Stomach (tissue), 9 donors: ENCODE results near the gene C3orf62. TPM values are rescaled to one million over a fixed set of nuclear protein-coding genes. Genes with fewer than 3 reads are reported as not detected.

Experiments used
- DNase-seq, 2 donors: peaks; one replicate each; pipeline versions ENCODE4 v3.0.0 to v3.0.0-alpha.2; 2013 to 2019
- H3K27ac ChIP-seq, 5 donors: fragments of 200-600 bp in 4 of 5; sonication (generic) in 4 of 5; one replicate each; pipeline ENCODE4 v1.5.1; 2013 to 2019; ENCODE audit warnings: mild to moderate bottlenecking in 1 of 5, moderate library complexity in 1 of 5
- H3K27me3 ChIP-seq, 3 donors: fragments of 200-600 bp; sonication (generic); one replicate each; pipeline ENCODE4 v1.5.1; 2017 to 2019; ENCODE audit warnings: mixed run types in 1 of 3
- H3K36me3 ChIP-seq, 4 donors: fragments of 200-600 bp; sonication (generic); 1 replicate in 3 of 4; 2 replicates in 1 of 4; pipeline ENCODE4 v1.5.1; 2016 to 2019
- H3K4me1 ChIP-seq, 4 donors: fragments of 200-600 bp; sonication (generic); one replicate each; pipeline ENCODE4 v1.5.1; 2016 to 2019
- H3K4me3 ChIP-seq, 4 donors: fragments of 200-600 bp; sonication (generic) in 3 of 4; one replicate each; pipeline ENCODE4 v1.5.1; 2016 to 2019; ENCODE audit warnings: mild to moderate bottlenecking in 1 of 4
- H3K9me3 ChIP-seq, 4 donors: fragments of 200-600 bp; sonication (generic); one replicate each; pipeline ENCODE4 v1.5.1; 2016 to 2019
- EP300 ChIP-seq: sonication (generic); formaldehyde crosslinking; IDR thresholded peaks from one replicate; pipeline ENCODE4 v1.6.1; 2017; ENCODE audit warnings: antibody characterized with exemption
- POLR2A ChIP-seq, 4 donors: fragments of 450-650 bp; IDR thresholded peaks; one replicate each; pipeline ENCODE4 v1.6.1; 2016; ENCODE audit warnings: antibody characterized with exemption in 4 of 4, control low read depth in 2 of 4, mild to moderate bottlenecking in 1 of 4, moderate library complexity in 1 of 4
- POLR2AphosphoS5 ChIP-seq, 3 donors: sonication (generic); formaldehyde crosslinking; IDR thresholded peaks; one replicate each; pipeline ENCODE4 v1.6.1; 2016; ENCODE audit warnings: antibody characterized with exemption in 3 of 3
- WGBS, 5 donors: extraction: QIAGEN DNeasy Blood & Tissue Kit in 3 of 5; methylation state at CpG; one replicate each; pipeline versions ENCODE4 v1.1.5 to v1.1.7; 2013 to 2018; 5-methylcytosine and 5-hydroxymethylcytosine counted together
- intact Hi-C: fragments of 100-400 bp; cut with DNase I; formaldehyde crosslinking; loops from one replicate; pipeline ENCODE4 v1.15.1; 2023; ENCODE audit warnings: low total_unique reads
- polyA plus RNA-seq, 3 donors: library from polyadenylated mRNA; stranded (reverse); fragments of 200-250 nt; gene quantifications; one replicate each; pipeline ENCODE4 v1.2.3, GENCODE V29; 2013
- total RNA-seq, 5 donors: library from RNA; depleted of rRNA; stranded (reverse); fragments of >200 nt; gene quantifications; one replicate each; pipeline versions ENCODE4 v1.1.0 to v1.2.3, GENCODE V29; 2014 to 2016
- TF ChIP-seq, protein P1 (sequence below), 7 experiments: fragments of 450-650 bp in 4 of 7; fragments of 200-600 bp in 3 of 7; sonication (generic) in 3 of 7; IDR thresholded peaks; one replicate each; pipeline ENCODE4 v1.5.1; 2016 to 2019; ENCODE audit warnings: antibody characterized with exemption in 7 of 7, control low read depth in 2 of 7, mild to moderate bottlenecking in 1 of 7
- donor health status: healthy with polysubstance abuse.
- donor health status: Bipolar disorder and iron deficiency.
- donor health status: healthy.

Gene C3orf62
- total and polyA plus RNA-seq, 8 donors: 1.7 to 32.7 (median 3.5) TPM

DNA sequence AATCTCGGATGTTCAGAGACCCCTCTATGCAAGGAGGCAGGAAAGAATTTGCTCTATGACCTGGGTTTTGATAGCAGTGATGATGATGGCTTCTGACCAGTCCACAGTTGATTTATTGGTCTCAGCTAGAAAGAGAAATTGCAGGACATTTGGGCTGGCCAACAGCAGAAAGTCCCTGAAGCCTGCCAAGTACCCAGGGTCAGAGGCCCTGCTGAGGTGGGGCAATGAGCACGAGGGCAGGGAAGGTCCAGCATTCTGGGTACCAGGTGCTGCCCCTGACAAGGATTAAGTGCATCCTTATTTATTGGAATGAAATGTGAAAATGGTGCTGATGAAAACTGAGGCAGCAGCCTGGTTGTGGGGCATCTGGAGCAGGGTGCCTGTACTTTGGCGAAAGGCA lies 19.8 kb downstream of the C3orf62 start:
- WGBS, 5 donors: 62 to 75% (median 71%) methylated on average over 3 of the region's 3 CpGs
- no peaks in the 10 kb centered on the region for H3K9me3 ChIP-seq

DNA sequence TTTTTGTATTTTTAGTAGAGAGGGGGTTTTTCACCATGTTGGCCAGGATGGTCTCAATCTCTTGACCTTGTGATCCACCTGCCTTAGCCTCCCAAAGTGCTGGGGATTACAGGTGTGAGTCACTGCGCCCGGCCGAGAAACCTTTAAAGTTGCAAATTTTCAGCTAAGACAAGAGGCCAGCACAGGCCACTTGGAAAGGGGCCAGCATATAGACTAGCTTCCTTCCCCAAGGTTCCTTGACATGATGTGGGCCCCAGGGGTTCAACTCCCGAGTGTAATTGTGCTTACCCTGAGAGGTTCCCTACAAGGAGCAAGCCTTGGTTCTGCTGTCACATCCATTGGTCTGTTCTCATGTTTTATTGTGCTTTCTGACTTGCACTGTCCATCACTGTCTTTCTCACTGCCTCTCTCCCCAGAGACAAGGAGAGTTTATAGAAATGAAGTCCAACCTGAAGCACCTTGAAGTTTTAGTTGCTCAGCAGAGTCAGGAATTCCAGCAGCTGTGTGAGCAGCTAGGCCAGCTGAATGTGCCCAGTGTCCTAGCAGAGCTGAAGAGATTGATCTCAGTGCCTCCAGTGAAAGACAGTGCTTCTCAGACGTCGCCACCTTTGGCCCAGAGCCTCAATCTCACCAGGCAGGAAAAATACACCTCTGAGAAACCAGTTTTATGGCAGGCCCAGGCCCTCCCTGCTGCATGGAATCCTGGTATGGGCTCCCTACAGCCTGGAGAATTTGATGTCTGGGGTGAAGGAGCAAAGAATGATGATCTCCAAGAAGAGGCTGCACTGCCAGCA lies 21.1 kb downstream of the C3orf62 start:
- no peak for DNase-seq
- no peak overlapping the region for H3K27ac ChIP-seq
- 72 to 79% (median 78%) methylated on average over 6 of the region's 6 CpGs for WGBS, 5 donors
- H3K9me3 ChIP-seq: no peaks in the 10 kb centered on the region
- H3K36me3 ChIP-seq: no peaks in the 10 kb centered on the region
- H3K4me1 ChIP-seq: no peaks in the 10 kb centered on the region
- intact Hi-C loops: no loop called here
- H3K4me3 ChIP-seq: no peak overlapping the region
- H3K27me3 ChIP-seq: no peaks in the 10 kb centered on the region
- TF ChIP-seq POLR2AphosphoS5 (IDR thresholded peaks at IDR 0.05): no peak
- TF ChIP-seq, protein P1, sequence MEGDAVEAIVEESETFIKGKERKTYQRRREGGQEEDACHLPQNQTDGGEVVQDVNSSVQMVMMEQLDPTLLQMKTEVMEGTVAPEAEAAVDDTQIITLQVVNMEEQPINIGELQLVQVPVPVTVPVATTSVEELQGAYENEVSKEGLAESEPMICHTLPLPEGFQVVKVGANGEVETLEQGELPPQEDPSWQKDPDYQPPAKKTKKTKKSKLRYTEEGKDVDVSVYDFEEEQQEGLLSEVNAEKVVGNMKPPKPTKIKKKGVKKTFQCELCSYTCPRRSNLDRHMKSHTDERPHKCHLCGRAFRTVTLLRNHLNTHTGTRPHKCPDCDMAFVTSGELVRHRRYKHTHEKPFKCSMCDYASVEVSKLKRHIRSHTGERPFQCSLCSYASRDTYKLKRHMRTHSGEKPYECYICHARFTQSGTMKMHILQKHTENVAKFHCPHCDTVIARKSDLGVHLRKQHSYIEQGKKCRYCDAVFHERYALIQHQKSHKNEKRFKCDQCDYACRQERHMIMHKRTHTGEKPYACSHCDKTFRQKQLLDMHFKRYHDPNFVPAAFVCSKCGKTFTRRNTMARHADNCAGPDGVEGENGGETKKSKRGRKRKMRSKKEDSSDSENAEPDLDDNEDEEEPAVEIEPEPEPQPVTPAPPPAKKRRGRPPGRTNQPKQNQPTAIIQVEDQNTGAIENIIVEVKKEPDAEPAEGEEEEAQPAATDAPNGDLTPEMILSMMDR (IDR thresholded peaks at IDR 0.05): no peak
- TF ChIP-seq EP300: no peak
- TF ChIP-seq POLR2A (IDR thresholded peaks at IDR 0.05): no peak

More for the DNA sequence above, 19.8 kb downstream of the C3orf62 start:
- no peak for TF ChIP-seq EP300
- no peak for TF ChIP-seq POLR2A (IDR thresholded peaks at IDR 0.05)
- TF ChIP-seq, protein P1 (IDR thresholded peaks at IDR 0.05): no peak
- Histone ChIP-seq H3K4me1 (no peaks in the 10 kb centered on the region), H3K27ac (no peak overlapping the region), H3K36me3 (no peaks in the 10 kb centered on the region), H3K4me3 (no peak overlapping the region), H3K27me3 (no peaks in the 10 kb centered on the region)
- intact Hi-C loops: no loop called here
- no peak for DNase-seq

DNA sequence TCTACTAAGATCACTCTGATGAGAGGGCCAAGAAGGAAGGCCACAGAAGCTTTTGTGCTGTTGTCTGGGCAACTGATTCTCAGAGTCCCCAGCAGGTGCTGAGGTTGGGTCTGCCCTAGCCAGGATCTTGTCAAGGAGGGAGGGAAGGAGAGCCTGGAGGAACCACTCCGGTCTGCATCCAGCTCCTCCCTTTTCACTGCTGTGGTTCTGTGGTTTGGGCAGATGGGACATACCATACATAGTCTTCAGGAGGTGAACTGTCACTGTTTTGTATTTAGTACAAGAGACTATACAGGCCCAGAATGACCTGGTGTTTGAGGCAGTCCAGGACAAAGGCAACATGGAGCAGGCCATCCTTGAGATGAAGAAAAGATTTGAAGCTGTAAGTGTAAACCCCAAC lies 21.9 kb downstream of the C3orf62 start:
- intact Hi-C loops: no loop called here
- Histone ChIP-seq H3K9me3 (no peaks in the 10 kb centered on the region), H3K36me3 (no peaks in the 10 kb centered on the region), H3K27me3 (no peaks in the 10 kb centered on the region), H3K27ac (no peak overlapping the region), H3K4me3 (no peak overlapping the region), H3K4me1 (no peaks in the 10 kb centered on the region)
- no peak for DNase-seq
- TF ChIP-seq, protein P1 (IDR thresholded peaks at IDR 0.05): no peak
- TF ChIP-seq POLR2AphosphoS5 (IDR thresholded peaks at IDR 0.05) (no peak), EP300 (no peak), POLR2A (IDR thresholded peaks at IDR 0.05) (no peak)
- 50 to 70% (median 56%) methylated on average over 1 of the region's 1 CpG for WGBS, 5 donors

DNA sequence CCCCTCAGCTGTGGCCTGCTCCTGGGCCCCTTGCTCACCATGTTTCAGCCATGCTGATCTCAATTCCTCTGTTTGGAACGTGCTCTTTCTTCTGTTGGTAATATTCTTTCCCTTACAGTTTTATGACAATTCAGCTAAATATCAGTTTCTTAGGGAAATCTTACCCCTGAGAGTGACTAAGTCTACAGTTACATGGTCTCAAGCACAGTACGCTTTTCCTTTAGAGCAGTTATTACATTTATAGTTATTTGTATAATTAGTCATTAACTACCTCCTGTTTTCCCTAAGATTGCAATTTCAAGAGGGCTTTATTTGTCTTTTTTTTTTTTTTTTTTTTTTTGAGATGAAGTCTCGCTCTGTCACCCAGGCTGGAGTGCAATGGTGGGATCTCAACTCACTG lies 23.5 kb downstream of the C3orf62 start:
- no peaks in the 10 kb centered on the region for H3K36me3 ChIP-seq
- no peak for DNase-seq
- 81 to 93% (median 86%) methylated on average over 3 of the region's 3 CpGs for WGBS, 5 donors
- no peak overlapping the region for H3K27ac ChIP-seq
- TF ChIP-seq POLR2A (IDR thresholded peaks at IDR 0.05): no peak
- no peak for TF ChIP-seq POLR2AphosphoS5 (IDR thresholded peaks at IDR 0.05)
- TF ChIP-seq EP300: no peak
- TF ChIP-seq, protein P1 (IDR thresholded peaks at IDR 0.05): no peak
- H3K27me3 ChIP-seq: no peaks in the 10 kb centered on the region
- H3K4me3 ChIP-seq: no peak overlapping the region
- intact Hi-C loops: no loop called here
- H3K9me3 ChIP-seq: no peaks in the 10 kb centered on the region
- H3K4me1 ChIP-seq: peaks cover 0 to 11% (median 3%) of the 10 kb centered on the region in 4 donors
